NK-92 treated with Interleukin-12 subunit alpha and Interleukin-12 subunit beta, amount 100 ng/mL, for 24 hours (cell line): ENCODE measurements around the gene PNMA6F.
"Not testable (repeated sequence)": the region's sequence is repeated elsewhere in the genome, so short reads cannot be mapped to it uniquely, and the experiment has no call there.

Experiments
- DNase-seq: peaks from one replicate; lab custom pipeline; 2025; lab: John Stamatoyannopoulos, UW

Gene PNMA6F

DNA sequence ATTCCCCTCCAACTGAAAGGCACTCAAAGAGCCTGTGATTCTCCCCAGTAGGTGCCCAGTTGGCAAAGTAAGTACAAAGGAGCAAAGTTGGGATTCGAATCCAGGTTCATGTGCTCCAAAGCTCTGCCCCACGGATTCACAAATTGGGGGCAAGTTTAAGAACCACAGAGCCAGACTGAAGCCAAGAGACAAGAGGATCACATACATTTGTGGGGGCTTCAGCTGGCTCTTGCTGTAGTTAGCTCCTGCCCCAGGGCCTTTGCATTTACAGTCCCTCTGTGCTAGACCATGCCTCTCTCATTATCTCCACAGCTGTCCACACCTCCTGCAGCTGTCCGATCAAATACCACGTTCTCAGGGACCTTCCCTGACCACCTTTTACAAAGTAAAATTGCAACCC is 18.8 kb downstream of the PNMA6F start:
- no peak for DNase-seq

DNA sequence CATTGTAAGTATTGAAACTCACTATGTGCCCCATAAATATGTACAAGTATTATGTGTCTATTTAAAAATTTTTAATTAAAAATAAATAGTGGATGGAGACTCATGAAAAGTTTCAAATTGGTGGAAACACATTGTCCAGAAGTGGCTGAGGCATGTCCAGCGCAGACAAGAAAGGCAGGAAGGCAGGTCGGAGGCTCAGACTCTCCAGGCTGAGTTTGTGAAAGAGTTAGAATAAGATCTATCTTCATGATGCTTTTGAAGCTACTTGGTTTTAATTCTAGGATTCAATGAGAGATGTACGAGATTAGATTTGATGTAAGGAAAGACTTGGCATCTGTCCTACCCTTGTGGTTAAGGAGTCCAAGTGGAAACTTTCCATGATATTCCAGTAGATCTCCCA is 19.8 kb downstream of the PNMA6F start:
- no peak for DNase-seq

DNA sequence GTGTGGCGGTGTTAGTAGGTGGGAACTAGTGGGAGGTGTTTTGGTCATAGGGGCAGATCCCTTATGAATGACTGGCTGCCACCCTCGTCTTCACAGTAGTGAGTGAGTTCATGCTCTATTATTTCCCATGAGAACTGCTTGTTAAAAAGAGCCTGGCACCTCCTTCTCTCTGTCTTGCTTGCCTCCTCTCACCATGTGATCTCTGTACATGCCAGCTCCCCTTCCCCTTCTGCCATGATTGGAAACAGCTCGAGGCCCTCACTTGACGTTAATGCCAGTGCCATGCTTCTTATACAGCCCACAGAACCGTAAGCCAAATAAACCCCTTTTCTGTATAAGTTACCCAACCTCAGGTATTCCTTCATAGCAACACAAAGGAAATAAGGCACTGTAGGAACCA is 21.7 kb downstream of the PNMA6F start:
- no peak for DNase-seq

DNA sequence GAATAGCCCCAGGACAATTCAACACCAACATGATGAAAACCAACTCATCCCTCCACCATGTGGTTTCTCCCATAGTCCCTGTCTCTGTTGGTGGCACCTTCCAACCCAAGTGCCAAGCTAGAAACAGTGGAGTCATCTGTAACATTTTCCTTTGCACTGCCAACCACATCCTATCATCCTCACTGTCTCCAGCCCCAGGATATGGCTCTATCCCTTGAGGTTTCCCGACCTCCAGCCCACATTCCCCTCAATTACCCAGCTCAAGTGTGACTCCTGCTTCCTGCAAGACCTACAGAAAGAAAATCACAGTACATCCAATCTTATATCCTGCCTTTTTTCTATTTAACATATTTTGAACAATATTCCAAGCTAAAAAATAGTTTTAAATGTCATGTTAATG is 24.2 kb downstream of the PNMA6F start:
- no peak for DNase-seq

DNA sequence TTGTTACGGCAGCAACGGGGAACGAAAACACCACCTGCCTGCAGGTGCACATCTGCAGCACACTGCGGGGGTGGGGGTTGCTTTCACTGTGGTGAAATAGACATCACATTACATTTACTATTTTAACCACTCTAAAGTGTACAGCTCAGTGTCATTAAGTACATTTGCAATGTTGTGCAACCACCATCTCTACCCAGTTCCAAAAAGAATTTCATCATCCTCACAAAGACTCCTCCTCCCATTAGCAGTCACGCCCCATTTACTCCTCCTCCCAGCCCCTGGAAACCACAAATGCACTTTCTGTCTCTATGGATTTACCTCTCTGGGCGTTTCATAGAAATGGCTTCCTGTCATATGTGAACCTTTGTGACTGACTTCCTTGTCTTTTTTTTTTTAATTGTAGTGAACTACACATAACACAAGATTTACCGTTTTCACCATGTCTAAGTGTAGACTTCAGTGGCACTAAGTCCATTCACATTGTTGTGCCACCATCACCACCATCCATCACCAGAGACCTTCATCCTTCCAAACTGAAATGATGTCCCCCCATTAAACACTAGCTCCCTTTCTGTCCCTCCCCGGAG is 28.0 kb downstream of the PNMA6F start:
- DNase-seq: not testable (repeated sequence)

DNA sequence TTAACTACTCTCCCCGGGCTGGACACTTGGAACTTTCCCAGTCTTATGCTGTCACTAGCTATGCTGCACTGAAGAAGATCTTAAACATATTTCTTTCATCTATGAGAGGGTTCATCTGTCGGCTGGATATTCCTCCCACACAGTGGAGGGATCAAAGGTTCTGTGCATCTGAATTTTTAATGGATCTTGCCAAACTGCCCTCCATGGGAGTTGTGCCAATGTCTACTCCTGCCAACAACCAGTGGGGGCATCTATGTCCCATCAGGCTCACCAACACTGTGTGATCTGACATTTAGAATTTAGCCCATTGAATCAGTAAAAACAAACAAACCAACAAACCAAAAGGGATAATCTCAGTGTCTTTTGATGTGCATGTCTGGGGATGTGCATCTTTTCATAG is 32.8 kb downstream of the PNMA6F start:
- not testable (repeated sequence) for DNase-seq

DNA sequence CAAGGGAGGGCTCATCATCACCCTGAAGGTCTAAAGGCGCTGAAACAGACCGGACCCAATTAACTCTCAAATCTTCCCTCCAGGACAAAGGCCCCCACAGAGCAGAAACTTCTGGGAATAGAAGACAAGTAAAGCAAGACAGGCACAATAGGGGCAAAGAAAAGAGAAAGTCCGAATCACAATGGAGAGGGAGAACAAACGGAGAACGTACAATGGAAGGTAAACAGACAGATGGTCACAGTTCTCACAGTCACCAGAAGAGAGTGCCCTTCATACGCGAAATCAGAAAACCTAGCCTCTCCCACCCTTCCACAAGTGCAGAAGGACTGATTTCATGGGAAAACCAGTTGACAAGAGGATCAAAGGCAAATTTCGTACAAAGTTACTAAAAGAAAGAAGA is 35.9 kb downstream of the PNMA6F start:
- DNase-seq: not testable (repeated sequence)

DNA sequence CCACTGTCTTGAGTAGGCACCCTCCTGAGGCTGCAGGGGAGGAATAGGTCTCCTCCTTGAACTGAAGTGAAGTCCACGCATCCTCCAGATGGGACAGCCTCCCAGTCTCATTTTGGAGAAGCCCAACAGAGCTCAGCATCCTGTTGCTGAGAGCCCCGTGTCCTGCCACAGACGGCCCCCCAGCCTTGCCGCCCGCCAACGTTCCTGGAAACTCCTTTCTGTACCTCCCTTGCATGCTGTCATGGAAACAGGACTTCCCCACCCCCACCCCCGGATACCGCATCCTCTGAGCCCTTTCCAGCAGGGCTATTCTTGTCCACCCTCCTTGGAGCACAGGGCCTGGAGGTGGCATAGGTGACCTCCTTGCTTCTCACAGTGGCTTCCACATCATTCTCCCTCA is 37.6 kb downstream of the PNMA6F start:
- not testable (repeated sequence) for DNase-seq

DNA sequence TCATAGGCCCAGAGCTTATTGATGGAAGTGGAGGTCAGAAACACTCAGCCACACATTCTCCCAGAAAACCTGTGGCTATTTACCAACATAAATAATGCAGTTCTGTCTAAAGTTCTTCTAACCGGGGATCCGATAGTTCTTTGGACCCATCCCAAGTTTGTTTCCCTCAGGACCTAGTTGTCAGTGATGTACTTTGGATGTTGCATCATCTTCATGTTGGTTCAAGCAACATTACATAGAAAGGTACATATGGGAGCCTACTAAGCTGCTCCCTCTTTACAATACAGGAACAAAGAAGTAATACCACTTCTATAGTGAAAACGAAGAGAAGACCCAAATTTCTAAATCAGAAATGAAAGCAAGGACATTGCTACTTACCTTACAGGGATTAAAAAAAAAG is 39.8 kb downstream of the PNMA6F start:
- not testable (repeated sequence) for DNase-seq

DNA sequence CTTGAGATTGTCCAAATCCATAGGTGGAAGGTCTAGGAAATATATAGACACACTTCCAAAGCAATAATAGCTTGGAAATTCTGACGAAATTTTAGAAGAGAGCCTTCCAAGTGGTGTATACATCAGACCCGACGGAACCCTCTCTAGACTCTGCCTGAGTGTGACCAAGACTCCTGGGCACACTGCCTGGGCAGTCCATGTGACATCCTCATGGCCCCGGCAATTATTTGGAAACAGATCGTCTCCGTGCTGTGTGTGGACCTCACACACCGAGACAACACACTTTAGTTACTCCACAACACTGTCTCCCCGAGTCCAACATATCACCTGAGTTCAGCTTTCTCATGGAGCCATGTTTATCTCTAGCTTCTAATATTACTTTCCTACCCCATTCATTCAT is 42.3 kb downstream of the PNMA6F start:
- not testable (repeated sequence) for DNase-seq

DNA sequence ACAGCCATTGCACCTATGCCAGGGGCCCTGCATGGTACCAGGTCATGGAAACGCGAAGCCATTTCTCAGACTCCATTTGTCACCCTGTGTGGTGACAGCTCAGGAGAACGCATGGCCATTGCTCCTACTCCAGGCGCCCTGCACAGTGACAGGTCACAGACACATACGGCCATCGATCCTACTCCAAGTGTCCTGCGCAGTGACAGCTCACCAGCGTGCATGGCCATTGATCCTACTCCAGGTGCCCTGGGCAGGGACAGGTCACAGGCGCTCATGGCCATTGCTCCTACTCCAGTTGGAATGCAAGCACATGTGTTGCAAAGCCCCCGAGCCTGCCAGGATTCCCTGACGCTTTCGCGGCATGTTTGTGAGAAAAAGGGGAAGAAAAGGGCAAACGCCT is 45.5 kb downstream of the PNMA6F start:
- not testable (repeated sequence) for DNase-seq

DNA sequence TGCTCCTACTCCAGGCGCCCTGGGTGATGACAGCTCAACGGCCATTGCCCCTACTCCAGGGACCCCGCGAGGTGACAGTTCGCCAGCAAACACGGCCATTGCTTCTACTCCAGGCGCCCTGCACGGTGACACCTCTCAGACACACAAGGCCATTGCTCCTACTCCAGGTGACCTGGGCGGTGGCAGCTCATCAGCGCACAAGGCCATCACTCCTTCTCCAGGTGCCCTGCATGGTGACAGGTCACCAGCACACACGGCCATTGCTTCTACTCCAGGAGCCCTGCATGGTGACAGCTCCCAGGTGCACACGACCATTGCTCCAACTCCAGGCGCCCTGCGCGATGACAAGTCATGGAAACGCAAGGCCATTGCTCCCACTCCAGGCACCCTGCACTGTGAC is 46.1 kb downstream of the PNMA6F start:
- not testable (repeated sequence) for DNase-seq

DNA sequence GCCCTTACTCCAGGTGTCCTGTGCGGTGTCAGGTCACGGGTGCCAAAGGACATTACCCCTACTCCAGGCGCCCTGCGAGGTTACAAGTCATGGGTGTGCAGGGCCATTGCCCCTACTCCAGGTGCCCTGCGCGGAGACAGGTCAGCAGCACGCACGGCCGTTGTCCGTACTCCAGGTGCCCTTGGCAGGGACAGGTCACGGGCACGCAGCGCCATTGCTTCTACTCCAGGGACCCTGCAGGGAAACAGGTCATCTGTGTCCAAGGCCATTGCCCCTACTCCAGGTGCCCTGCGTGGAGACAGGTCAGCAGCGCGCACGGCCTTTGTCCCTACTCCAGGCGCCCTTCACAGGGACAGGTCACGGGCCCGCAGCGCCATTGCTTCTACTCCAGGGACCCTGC is 49.0 kb downstream of the PNMA6F start:
- DNase-seq: not testable (repeated sequence)

DNA sequence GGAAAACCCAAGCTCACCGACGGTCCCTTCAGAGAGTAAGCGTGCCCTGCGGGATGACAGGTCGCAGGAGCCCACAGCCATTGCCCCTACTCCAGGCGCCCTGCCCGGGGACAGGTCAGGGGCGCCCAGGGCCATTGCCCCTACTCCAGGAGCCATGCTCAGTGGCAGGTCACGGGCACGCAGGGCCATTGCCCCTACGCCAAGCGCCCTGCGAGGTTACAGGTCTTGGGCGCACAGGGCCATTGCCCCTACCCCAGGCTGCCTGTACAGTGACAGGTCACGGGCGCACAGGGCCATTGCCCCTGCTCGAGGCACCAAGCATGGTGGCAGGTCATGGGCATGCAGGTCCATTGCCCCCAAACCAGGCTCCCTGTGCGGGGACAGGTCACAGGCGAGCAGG is 49.5 kb downstream of the PNMA6F start:
- DNase-seq: not testable (repeated sequence)
